ENCODE results near the gene DAND5. TPM values are rescaled to one million over a fixed set of nuclear protein-coding genes. Genes with fewer than 3 reads are reported as not detected.

DAND5 gene
- total and polyA plus RNA-seq, 12 donors = 0.71 to 14.4 (median 9.7) TPM

GRCh38 chr19:12937927-12938778 lies 31.2 kb upstream of the DAND5 start, which contains the start of gene CALR:
TSS of gene CALR (plus strand) at chr19:12938609. CDS start at chr19:12938680, 71 bp downstream.
- Histone ChIP-seq H3K4me3 (peak within 1 kb of the TSS; percentile 68 to 100 (median 99)), H3K9me3 (no peaks in the 10 kb centered on the region), H3K36me3 (peaks cover 0 to 41% (median 32%) of the 10 kb centered on the region in 9 donors), H3K4me1 (peaks cover 4 to 60% (median 35%) of the 10 kb centered on the region in 9 donors), H3K27me3 (no peaks in the 10 kb centered on the region), H3K27ac (peak within 1 kb of the TSS; percentile 76 to 98 (median 96))
- ATAC-seq (peak; percentile 91 to 96 (median 94)), DNase-seq (peak; percentile 98 to 100)
- TF ChIP-seq, protein P1, sequence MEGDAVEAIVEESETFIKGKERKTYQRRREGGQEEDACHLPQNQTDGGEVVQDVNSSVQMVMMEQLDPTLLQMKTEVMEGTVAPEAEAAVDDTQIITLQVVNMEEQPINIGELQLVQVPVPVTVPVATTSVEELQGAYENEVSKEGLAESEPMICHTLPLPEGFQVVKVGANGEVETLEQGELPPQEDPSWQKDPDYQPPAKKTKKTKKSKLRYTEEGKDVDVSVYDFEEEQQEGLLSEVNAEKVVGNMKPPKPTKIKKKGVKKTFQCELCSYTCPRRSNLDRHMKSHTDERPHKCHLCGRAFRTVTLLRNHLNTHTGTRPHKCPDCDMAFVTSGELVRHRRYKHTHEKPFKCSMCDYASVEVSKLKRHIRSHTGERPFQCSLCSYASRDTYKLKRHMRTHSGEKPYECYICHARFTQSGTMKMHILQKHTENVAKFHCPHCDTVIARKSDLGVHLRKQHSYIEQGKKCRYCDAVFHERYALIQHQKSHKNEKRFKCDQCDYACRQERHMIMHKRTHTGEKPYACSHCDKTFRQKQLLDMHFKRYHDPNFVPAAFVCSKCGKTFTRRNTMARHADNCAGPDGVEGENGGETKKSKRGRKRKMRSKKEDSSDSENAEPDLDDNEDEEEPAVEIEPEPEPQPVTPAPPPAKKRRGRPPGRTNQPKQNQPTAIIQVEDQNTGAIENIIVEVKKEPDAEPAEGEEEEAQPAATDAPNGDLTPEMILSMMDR (IDR thresholded peaks at IDR 0.05) = no peak
- intact Hi-C loops (cut with DNase I) = no loop called here
- WGBS, 2 donors = 0 to 1% methylated on average over 63 of the region's 63 CpGs

GRCh38 chr19:12938779-12939601 lies 30.4 kb upstream of the DAND5 start:
- 0% methylated on average over 54 of the region's 54 CpGs for WGBS, 2 donors

DNA sequence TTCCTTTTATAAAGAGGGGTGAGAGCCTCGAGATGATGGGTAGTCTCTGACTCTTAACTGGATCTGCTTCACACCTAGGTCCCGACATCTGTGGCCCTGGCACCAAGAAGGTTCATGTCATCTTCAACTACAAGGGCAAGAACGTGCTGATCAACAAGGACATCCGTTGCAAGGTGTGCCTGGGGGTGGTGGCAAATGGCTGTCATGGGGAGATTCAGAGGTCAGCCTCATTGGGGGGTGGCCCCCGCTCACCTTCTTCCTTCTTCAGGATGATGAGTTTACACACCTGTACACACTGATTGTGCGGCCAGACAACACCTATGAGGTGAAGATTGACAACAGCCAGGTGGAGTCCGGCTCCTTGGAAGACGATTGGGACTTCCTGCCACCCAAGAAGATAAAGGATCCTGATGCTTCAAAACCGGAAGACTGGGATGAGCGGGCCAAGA lies 29.4 kb upstream of the DAND5 start:
- peak overlapping the region in 9 of 10 donors; percentile 68 to 100 (median 99) for H3K4me3 ChIP-seq
- peaks cover 4 to 71% (median 42%) of the 10 kb centered on the region in 9 donors for H3K4me1 ChIP-seq

More at GRCh38 chr19:12938779-12939601, 30.4 kb upstream of the DAND5 start:
- peak overlapping the region; percentile 76 to 98 (median 96) for H3K27ac ChIP-seq
- no peaks in the 10 kb centered on the region for H3K9me3 ChIP-seq
- peak overlapping the region; percentile 68 to 100 (median 99) for H3K4me3 ChIP-seq
- ATAC-seq (peak in 7 of 8 donors; percentile 3 to 35 (median 10)), DNase-seq (peak in 1 of 2 donors; percentile 47)
- peaks cover 0 to 50% (median 41%) of the 10 kb centered on the region in 9 donors for H3K36me3 ChIP-seq
- TF ChIP-seq, protein P1 (IDR thresholded peaks at IDR 0.05) = peak in 6 of 9 donors; percentile 8 to 36 (median 20)
- no peaks in the 10 kb centered on the region for H3K27me3 ChIP-seq
- peaks cover 4 to 65% (median 42%) of the 10 kb centered on the region in 9 donors for H3K4me1 ChIP-seq
- intact Hi-C loops (cut with DNase I) = no loop called here

More for the DNA sequence above, 29.4 kb upstream of the DAND5 start:
- peaks cover 0 to 60% (median 49%) of the 10 kb centered on the region in 9 donors for H3K36me3 ChIP-seq
- WGBS, 2 donors = 55 to 59% methylated on average over 10 of the region's 10 CpGs
- no peaks in the 10 kb centered on the region for H3K9me3 ChIP-seq
- intact Hi-C loops (cut with DNase I) = no loop called here
- TF ChIP-seq, protein P1 (IDR thresholded peaks at IDR 0.05) = no peak
- H3K27me3 ChIP-seq = no peaks in the 10 kb centered on the region
- DNase-seq = no peak
- peak overlapping the region in 7 of 10 donors; percentile 83 to 98 (median 96) for H3K27ac ChIP-seq
- ATAC-seq = no peak
